Astrocyte of the spinal cord (primary cell): Measurements from ENCODE around the gene MLNR.

ENCODE experiments used
- DNase-seq: peaks from one replicate; pipeline ENCODE4 v3.0.0; 2011; ENCODE audit warnings: low read depth, low spot score
- H3K4me3 ChIP-seq: 2 replicates; pipeline ENCODE4 v1.5.1; 2011; ENCODE audit warnings: low read depth, mild to moderate bottlenecking, low read length, moderate library complexity
- CTCF ChIP-seq: IDR thresholded peaks from 2 replicates; pipeline ENCODE4 v1.5.1; 2012; ENCODE audit warnings: low read depth, mild to moderate bottlenecking, low read length, inconsistent platforms
- in situ Hi-C: cut with HindIII; loops from 2 replicates; pipeline ENCODE4 v1.10.0; 2017; ENCODE audit warnings: low sequenced_read_pairs

The MLNR gene

GRCh38 chr13:49221590-49221965 lies 1.4 kb downstream of the MLNR start:
- in situ Hi-C loops, result no loop called here
- DNase-seq, result no peak
- no peak overlapping the region for H3K4me3 ChIP-seq
- no peak for TF ChIP-seq CTCF

- no peak for DNase-seq
- in situ Hi-C loops, result no loop called here
- TF ChIP-seq CTCF, result no peak
- H3K4me3 ChIP-seq, result no peak overlapping the region
These were observed 5.3 kb downstream of the MLNR start for GRCh38 chr13:49225223-49226042.

- H3K4me3 ChIP-seq, result no peak overlapping the region
- no peak for TF ChIP-seq CTCF
- no peak for DNase-seq
- in situ Hi-C loops, result no loop called here
These were observed 6.5 kb downstream of the MLNR start for GRCh38 chr13:49226613-49227012.

GRCh38 chr13:49234741-49235140 lies 14.6 kb downstream of the MLNR start:
- TF ChIP-seq CTCF, result no peak
- in situ Hi-C loops, result no loop called here

GRCh38 chr13:49235856-49236431 lies 15.8 kb downstream of the MLNR start:
- in situ Hi-C loops, result no loop called here
- H3K4me3 ChIP-seq, result no peak overlapping the region
- no peak for DNase-seq
- no peak for TF ChIP-seq CTCF

More at GRCh38 chr13:49234741-49235140, 14.6 kb downstream of the MLNR start:
- DNase-seq, result no peak
- no peak overlapping the region for H3K4me3 ChIP-seq

GRCh38 chr13:49238621-49239020 lies 18.5 kb downstream of the MLNR start:
- DNase-seq, result no peak
- in situ Hi-C loops, result no loop called here
- TF ChIP-seq CTCF, result no peak
- no peak overlapping the region for H3K4me3 ChIP-seq
